ENCODE results near the gene C10orf71.
A peak's percentile ranks its signal among the peaks of the same experiment; 100 is the strongest.

C10orf71 gene

GRCh38 chr10:49275896-49276295 is 23.1 kb upstream of the C10orf71 start:
- DNase-seq = no peak

GRCh38 chr10:49276596-49276995 is 22.4 kb upstream of the C10orf71 start:
- no peak for DNase-seq

DNA sequence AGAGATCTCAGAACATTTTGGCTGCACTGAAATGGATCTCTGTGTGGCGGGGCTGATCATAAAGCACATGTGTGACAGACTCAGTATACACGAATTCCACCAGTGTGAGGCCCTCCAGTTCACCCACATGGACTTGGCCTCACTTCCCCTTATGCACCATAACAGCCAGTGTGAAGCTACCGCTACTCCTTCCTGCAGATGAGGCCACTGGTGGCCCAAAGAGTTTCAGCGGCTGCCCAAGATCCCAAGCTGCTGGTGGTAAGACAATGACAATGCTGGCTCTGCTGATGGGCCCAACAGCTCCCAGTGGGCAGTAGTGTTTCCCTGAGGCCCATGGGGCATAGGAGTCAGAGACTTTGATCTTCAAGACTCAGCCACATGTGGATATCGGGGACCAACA is 21.0 kb upstream of the C10orf71 start:
- no peak for DNase-seq

- no peak for DNase-seq
These were observed 20.4 kb upstream of the C10orf71 start for GRCh38 chr10:49278497-49278981.

GRCh38 chr10:49279015-49279880 is 19.7 kb upstream of the C10orf71 start:
- no peak for DNase-seq

DNA sequence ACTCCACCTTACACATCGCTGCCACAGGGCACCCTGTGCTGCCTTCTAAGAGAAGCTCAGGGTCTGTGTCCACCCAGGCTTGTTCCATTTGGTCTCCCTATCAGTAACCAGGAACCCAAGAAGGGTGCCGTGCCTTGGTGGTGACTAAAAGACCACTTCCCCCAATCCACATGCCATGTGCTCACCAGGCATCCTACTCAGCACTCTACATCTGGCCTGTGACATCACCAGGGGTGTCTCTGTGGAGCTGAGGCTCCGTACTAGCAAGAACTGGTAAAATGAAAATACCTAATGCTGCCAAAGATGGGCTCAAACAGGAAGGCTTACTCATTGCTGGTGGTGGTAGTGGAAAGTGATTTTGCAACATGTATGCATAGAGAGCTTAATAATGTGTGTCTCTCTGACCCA is 19.0 kb upstream of the C10orf71 start:
- DNase-seq = peak; percentile 7

GRCh38 chr10:49281461-49281860 is 17.5 kb upstream of the C10orf71 start:
- DNase-seq = peak; percentile 8

DNA sequence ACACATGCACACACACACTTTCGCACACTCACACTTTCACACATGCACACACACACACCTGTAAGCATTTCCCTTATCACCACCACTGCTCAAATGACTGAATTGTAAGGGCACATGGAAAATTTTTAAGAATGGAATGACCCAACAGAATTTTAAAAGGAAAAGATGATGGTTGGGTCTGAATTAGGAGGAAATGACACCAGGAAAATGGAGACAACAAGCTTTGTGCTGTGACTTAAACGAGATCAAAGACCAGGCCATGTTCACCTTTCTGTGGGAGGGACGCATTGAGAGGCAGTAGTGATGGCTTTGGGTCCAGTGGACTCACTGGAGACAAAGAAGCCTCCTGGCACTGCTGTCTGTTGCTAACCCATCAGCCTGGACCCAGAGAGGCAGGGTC is 16.7 kb upstream of the C10orf71 start:
- DNase-seq = no peak

GRCh38 chr10:49282879-49283341 is 16.1 kb upstream of the C10orf71 start:
- DNase-seq = no peak

- DNase-seq = no peak
These were observed 15.5 kb upstream of the C10orf71 start for GRCh38 chr10:49283491-49283890.

- DNase-seq = no peak
These were observed 14.6 kb upstream of the C10orf71 start for GRCh38 chr10:49284356-49284755.

DNA sequence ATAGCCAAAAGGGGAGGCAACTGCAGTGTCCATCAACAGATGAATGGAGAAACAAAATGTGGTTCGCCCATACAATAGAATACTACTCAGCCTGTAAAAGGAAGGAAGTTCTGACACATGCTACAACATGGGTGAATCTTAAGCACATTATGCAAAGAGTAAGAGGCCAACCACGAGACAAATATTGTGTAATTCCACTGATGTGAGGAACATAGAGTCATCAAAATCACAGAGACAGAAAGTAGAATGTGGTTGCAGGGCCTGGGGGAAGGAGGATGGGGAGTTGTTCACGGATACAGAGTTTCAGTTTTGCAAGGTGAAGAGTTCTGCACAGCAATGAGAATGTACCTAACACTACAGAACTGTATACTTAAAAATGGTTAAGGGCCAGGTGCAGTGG is 13.7 kb upstream of the C10orf71 start:
- DNase-seq = no peak

DNA sequence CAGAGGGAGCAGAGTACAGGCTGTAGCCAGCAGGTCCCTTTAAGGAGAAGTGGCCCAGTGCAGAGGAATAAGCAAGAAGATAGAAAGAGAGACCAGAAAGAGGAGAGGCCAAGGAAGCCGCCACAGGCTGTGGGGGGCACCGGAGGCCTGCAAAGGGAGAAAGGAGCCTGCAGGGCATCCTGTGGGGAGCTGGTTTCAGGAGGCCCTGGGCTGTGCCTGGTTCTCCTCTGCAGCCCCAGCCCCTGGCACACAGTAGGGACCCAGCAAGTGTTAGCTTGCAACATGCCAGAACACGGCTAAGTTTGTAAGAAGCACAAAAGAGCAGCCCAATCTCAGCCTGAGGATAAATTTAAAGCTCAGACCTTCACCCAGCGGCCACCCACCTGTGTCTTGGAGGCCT is 12.3 kb upstream of the C10orf71 start:
- no peak for DNase-seq

- no peak for DNase-seq
These were observed 11.2 kb upstream of the C10orf71 start for GRCh38 chr10:49287689-49288340.

DNA sequence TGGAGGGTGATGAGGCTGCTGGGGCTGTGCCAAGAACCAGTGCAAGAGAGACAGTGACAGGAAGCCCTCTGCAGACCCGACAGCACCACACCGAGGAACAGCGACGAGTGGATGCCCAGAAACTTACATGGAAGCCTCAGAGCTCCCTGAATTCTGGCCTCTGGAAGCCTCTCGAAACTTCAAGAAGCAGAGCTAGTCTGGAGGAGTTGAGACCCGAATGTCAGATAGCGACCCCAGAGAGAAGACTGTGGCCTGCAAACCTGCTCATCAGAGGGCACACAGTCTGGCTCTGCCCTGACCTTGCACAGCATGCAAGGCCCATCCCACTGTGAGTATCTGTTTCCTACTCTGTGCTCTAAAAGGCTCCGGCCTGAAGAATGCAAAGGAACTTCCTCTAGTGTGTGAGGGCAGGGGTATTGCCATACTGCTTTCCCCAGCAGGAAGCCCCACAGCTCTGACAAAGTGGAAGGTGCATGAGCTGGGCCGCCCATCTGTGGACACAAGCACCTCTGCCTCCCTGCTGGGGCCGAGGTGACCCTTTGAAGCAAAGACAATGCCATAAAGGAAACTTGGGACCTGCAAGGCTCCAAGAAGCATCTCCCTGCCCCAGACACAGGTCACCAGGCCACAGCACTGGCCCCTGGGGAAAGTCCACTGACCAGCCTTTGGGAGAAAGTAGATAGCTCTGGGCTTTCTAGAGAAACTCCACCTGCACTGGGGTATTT is 10.5 kb upstream of the C10orf71 start:
- no peak for DNase-seq

- no peak for DNase-seq
These were observed 9.5 kb upstream of the C10orf71 start for GRCh38 chr10:49289480-49289879.

DNA sequence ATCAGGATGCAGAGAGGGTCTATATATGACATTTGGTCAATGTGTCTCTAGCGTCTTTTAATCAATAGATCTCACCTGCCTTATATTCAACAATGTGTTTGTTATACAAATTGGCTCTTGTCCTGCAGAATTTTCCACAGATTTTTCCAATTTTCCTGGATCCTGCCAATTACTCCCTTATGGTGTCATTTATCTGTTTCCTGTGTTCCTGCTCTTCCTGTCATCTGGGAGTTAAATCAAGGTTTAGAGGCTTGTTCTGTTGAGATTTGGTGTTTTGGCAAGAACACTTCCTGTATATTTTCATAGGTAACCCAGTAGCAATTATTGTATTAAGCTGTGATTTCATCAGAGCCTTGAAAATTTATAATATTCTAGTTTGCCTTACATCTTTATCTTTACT is 8.8 kb upstream of the C10orf71 start:
- DNase-seq = no peak

GRCh38 chr10:49290607-49291006 is 8.4 kb upstream of the C10orf71 start:
- no peak for DNase-seq

GRCh38 chr10:49292565-49293207 is 6.3 kb upstream of the C10orf71 start:
- no peak for DNase-seq

DNA sequence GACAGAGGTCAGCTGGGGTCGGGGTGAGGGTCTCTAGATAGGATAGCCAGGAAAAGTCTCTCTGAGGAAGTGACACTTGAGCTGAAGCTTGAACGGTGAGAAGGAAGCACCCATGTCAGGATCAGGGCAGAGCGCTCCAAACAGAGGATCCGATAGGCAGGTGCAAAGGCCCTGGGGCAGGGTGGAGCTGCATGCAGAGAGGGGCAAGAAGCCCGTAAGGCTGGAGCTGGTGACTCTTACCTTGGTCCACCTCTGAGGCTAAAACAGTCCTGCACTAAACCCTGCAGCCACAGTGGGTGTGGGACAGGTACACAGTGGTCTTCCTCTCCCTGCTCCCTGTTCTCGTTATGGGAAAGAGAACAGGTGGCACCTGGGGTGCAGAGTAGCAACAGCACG is 5.8 kb upstream of the C10orf71 start:
- DNase-seq = no peak

- no peak for DNase-seq
These were observed 4.2 kb upstream of the C10orf71 start for GRCh38 chr10:49294731-49295130.

DNA sequence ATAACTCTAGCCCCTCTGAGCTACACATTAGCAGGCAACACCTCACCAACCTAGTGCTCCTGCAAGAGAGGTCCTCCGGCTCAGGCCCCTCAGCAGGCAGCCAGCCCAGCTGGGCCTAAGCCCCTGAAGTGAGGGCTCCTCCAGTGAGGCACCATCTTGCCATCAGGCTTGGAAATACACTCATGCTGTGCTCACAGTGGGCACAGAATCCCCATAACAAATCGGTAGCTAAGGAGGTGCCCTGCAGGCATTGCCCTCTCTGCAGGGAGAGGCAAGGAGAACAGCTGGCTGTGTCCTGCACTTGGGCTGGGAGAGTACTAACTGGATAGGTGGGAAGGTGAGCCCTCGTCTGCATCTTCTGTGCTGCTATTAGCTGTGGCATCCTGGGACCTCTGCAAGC is 3.7 kb upstream of the C10orf71 start:
- no peak for DNase-seq

GRCh38 chr10:49296382-49296781 is 2.6 kb upstream of the C10orf71 start:
- no peak for DNase-seq
